IPS DF 6.9 (cell line): ENCODE results near the gene DAAM1.

ENCODE experiments used
- DNase-seq: peaks from one replicate; pipeline ENCODE4 v3.0.0-alpha.2; 2013; ENCODE audit warnings: low read depth, low spot score
- H3K27ac ChIP-seq: one replicate; pipeline ENCODE4 v1.5.1; 2013; ENCODE audit warnings: low read length, control low read depth
- H3K27me3 ChIP-seq: 2 replicates; pipeline ENCODE4 v1.6.1; 2013; ENCODE audit warnings: mild to moderate bottlenecking, low read length; ENCODE audit not compliant: control insufficient read depth, insufficient read depth
- H3K36me3 ChIP-seq: 2 replicates; pipeline ENCODE4 v1.6.1; 2013; ENCODE audit warnings: low read length; ENCODE audit not compliant: control insufficient read depth, insufficient read depth
- H3K4me1 ChIP-seq: 2 replicates; pipeline ENCODE4 v1.6.1; 2013; ENCODE audit warnings: low read length; ENCODE audit not compliant: control insufficient read depth, insufficient read depth
- H3K4me3 ChIP-seq: 2 replicates; pipeline ENCODE4 v1.5.1; 2013; ENCODE audit warnings: mild to moderate bottlenecking, low read length
- H3K9me3 ChIP-seq: 2 replicates; pipeline ENCODE4 v1.6.1; 2013; ENCODE audit warnings: low read length, inconsistent platforms; ENCODE audit not compliant: control insufficient read depth, insufficient read depth
- WGBS: extraction: QIAGEN DNeasy Blood & Tissue Kit; methylation state at CpG from one replicate; pipeline ENCODE4 v1.1.7; 2013; ENCODE audit warnings: mixed read lengths, missing lambda C conversion rate; ENCODE audit not compliant: insufficient read length, insufficient coverage; 5-methylcytosine and 5-hydroxymethylcytosine counted together

The DAAM1 gene

GRCh38 chr14:59269466-59269865 lies 81.0 kb downstream of the DAAM1 start:
- no peaks in the 10 kb centered on the region for H3K4me1 ChIP-seq
- H3K9me3 ChIP-seq, result no peaks in the 10 kb centered on the region
- DNase-seq, result no peak
- no peak overlapping the region for H3K27ac ChIP-seq
- WGBS, result no CpG with 5 or more reads among the region's 3 CpGs
- no peaks in the 10 kb centered on the region for H3K27me3 ChIP-seq
- H3K4me3 ChIP-seq, result no peak overlapping the region
- H3K36me3 ChIP-seq, result no peaks in the 10 kb centered on the region

GRCh38 chr14:59271256-59271655 lies 82.8 kb downstream of the DAAM1 start:
- Histone ChIP-seq H3K4me3 (no peak overlapping the region), H3K9me3 (no peaks in the 10 kb centered on the region), H3K36me3 (no peaks in the 10 kb centered on the region), H3K27ac (no peak overlapping the region), H3K4me1 (no peaks in the 10 kb centered on the region), H3K27me3 (no peaks in the 10 kb centered on the region)
- no peak for DNase-seq
- WGBS, result no CpG with 5 or more reads among the region's 2 CpGs

- no peaks in the 10 kb centered on the region for H3K27me3 ChIP-seq
- no CpG with 5 or more reads among the region's 4 CpGs for WGBS
- H3K36me3 ChIP-seq, result no peaks in the 10 kb centered on the region
- no peak overlapping the region for H3K4me3 ChIP-seq
- no peaks in the 10 kb centered on the region for H3K4me1 ChIP-seq
- H3K27ac ChIP-seq, result no peak overlapping the region
- H3K9me3 ChIP-seq, result no peaks in the 10 kb centered on the region
- DNase-seq, result no peak
These were observed 83.3 kb downstream of the DAAM1 start for GRCh38 chr14:59271734-59272133.

- Histone ChIP-seq H3K36me3 (no peaks in the 10 kb centered on the region), H3K9me3 (no peaks in the 10 kb centered on the region), H3K27ac (no peak overlapping the region), H3K4me1 (no peaks in the 10 kb centered on the region), H3K4me3 (no peak overlapping the region), H3K27me3 (no peaks in the 10 kb centered on the region)
- no peak for DNase-seq
These were observed 84.2 kb downstream of the DAAM1 start for GRCh38 chr14:59272633-59273032.

- no peaks in the 10 kb centered on the region for H3K36me3 ChIP-seq
- no peak overlapping the region for H3K27ac ChIP-seq
- no peaks in the 10 kb centered on the region for H3K27me3 ChIP-seq
- H3K4me3 ChIP-seq, result no peak overlapping the region
- no peak for DNase-seq
- 100% methylated on average over 1 of the region's 4 CpGs for WGBS
- no peaks in the 10 kb centered on the region for H3K4me1 ChIP-seq
- no peaks in the 10 kb centered on the region for H3K9me3 ChIP-seq
These were observed 85.3 kb downstream of the DAAM1 start for GRCh38 chr14:59273737-59274136.

GRCh38 chr14:59274991-59275391 lies 86.5 kb downstream of the DAAM1 start:
- Histone ChIP-seq H3K4me3 (no peak overlapping the region), H3K27me3 (no peaks in the 10 kb centered on the region), H3K36me3 (no peaks in the 10 kb centered on the region), H3K9me3 (no peaks in the 10 kb centered on the region), H3K4me1 (no peaks in the 10 kb centered on the region), H3K27ac (no peak overlapping the region)
- no CpG with 5 or more reads among the region's 3 CpGs for WGBS
- DNase-seq, result no peak

- H3K4me1 ChIP-seq, result no peaks in the 10 kb centered on the region
- H3K27me3 ChIP-seq, result no peaks in the 10 kb centered on the region
- H3K36me3 ChIP-seq, result no peaks in the 10 kb centered on the region
- H3K27ac ChIP-seq, result no peak overlapping the region
- H3K9me3 ChIP-seq, result no peaks in the 10 kb centered on the region
- H3K4me3 ChIP-seq, result no peak overlapping the region
- no peak for DNase-seq
These were observed 87.2 kb downstream of the DAAM1 start for GRCh38 chr14:59275668-59276067.

- no peaks in the 10 kb centered on the region for H3K4me1 ChIP-seq
- H3K9me3 ChIP-seq, result no peaks in the 10 kb centered on the region
- H3K36me3 ChIP-seq, result no peaks in the 10 kb centered on the region
- H3K27me3 ChIP-seq, result no peaks in the 10 kb centered on the region
- H3K27ac ChIP-seq, result no peak overlapping the region
- H3K4me3 ChIP-seq, result no peak overlapping the region
- DNase-seq, result no peak
These were observed 87.8 kb downstream of the DAAM1 start for GRCh38 chr14:59276235-59276634.

- no peak for DNase-seq
- no peak overlapping the region for H3K27ac ChIP-seq
- WGBS, result no CpG with 5 or more reads among the region's 2 CpGs
- no peaks in the 10 kb centered on the region for H3K9me3 ChIP-seq
- no peaks in the 10 kb centered on the region for H3K36me3 ChIP-seq
- no peaks in the 10 kb centered on the region for H3K4me1 ChIP-seq
- H3K27me3 ChIP-seq, result no peaks in the 10 kb centered on the region
- no peak overlapping the region for H3K4me3 ChIP-seq
These were observed 89.2 kb downstream of the DAAM1 start for GRCh38 chr14:59277659-59278058.

GRCh38 chr14:59278111-59278510 lies 89.6 kb downstream of the DAAM1 start:
- Histone ChIP-seq H3K4me1 (no peaks in the 10 kb centered on the region), H3K4me3 (no peak overlapping the region), H3K27ac (no peak overlapping the region), H3K9me3 (no peaks in the 10 kb centered on the region), H3K36me3 (no peaks in the 10 kb centered on the region), H3K27me3 (no peaks in the 10 kb centered on the region)
- WGBS, result no CpG with 5 or more reads among the region's 2 CpGs
- no peak for DNase-seq

GRCh38 chr14:59280961-59281360 lies 92.5 kb downstream of the DAAM1 start:
- H3K27me3 ChIP-seq, result no peaks in the 10 kb centered on the region
- no CpG with 5 or more reads among the region's 5 CpGs for WGBS
- H3K4me1 ChIP-seq, result no peaks in the 10 kb centered on the region
- H3K9me3 ChIP-seq, result no peaks in the 10 kb centered on the region; the same call in 1 of the 2 replicates
- H3K4me3 ChIP-seq, result no peak overlapping the region
- no peak for DNase-seq
- no peak overlapping the region for H3K27ac ChIP-seq
- H3K36me3 ChIP-seq, result no peaks in the 10 kb centered on the region
